ENCODE measurements around the gene IFNA17.
"Not testable (repeated sequence)": the region's sequence is repeated elsewhere in the genome, so short reads cannot be mapped to it uniquely, and the experiment has no call there.

IFNA17 gene

GRCh38 chr9:21252721-21253547, 24.9 kb upstream of the IFNA17 start:
- POLR2A ChIA-PET = interaction anchor here (0.6 to 0.7 kb wide), 3 partner anchors 86 to 315 kb away, joined by 3 to 4 read pairs (median 3); no protein-coding TSS in a partner anchor
- Histone ChIP-seq H3K4me3 (ENCODE audit: control insufficient read depth in 1 of 7, extremely low read depth in 1 of 7, insufficient read depth in 4 of 7, low read depth in 2 of 7, low read length in 6 of 7) (peak overlapping the region in 3 of 7 experiments; percentile 26 to 49 (median 26)), H3K27me3 (replicated peaks in 2 of 5; ENCODE audit: control insufficient read depth in 4 of 5, insufficient read depth in 5 of 5, low read length in 4 of 5) (no peaks in the 10 kb centered on the region)

DNA sequence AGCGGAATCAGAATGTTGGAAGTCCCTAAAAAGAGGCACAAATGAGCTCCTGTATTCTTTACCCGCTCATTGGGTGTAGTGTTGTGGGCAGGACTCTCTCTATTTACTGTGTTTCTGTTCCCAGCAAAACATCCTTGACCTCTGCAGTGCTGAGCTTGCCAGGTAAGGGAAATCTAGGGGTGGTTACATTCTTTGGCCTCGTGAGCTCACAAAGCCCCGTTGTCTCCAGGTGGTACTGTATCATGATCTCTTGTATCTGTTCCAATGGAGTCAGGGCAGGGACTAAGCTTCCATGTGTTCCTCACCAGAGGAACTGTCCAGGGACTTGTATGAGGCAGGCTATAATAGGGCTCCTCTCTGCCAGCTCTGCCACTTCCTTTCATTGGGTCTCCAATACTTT, 23.6 kb upstream of the IFNA17 start:
- H3K4me1 ChIP-seq (ENCODE audit: control extremely low read depth in 1 of 4, control insufficient read depth in 4 of 4, insufficient read depth in 4 of 4, low read length in 3 of 4) = peaks cover 19 to 42% (median 31%) of the 10 kb centered on the region in 4 experiments
- DNase-seq = no peak
- H3K36me3 ChIP-seq (ENCODE audit: control insufficient read depth in 4 of 4, insufficient read depth in 4 of 4, low read length in 3 of 4) = no peaks in the 10 kb centered on the region
- no peaks in the 10 kb centered on the region for H3K27me3 ChIP-seq (replicated peaks in 2 of 5; ENCODE audit: control insufficient read depth in 4 of 5, insufficient read depth in 5 of 5, low read length in 4 of 5)
- ChIA-PET CTCF (interaction anchor here (1.2 to 5.6 kb wide), 16 partner anchors 11 to 536 kb away, joined by 3 to 54 read pairs (median 7); partner anchors contain the start of gene IFNA14), POLR2A (no interaction called here)
- no peaks in the 10 kb centered on the region for H3K9me3 ChIP-seq (ENCODE audit: control extremely low read depth in 1 of 5, control insufficient read depth in 4 of 5, insufficient read depth in 2 of 5, low read depth in 1 of 5, low read length in 4 of 5)
- no peak overlapping the region for H3K27ac ChIP-seq (ENCODE audit: insufficient read depth in 1 of 2, low read depth in 1 of 2, low read length in 2 of 2, poor library complexity in 1 of 2, severe bottlenecking in 2 of 2)
- 98% methylated on average over 4 of the region's 4 CpGs for WGBS (ENCODE audit: insufficient coverage)
- no peak overlapping the region for H3K4me3 ChIP-seq (ENCODE audit: control insufficient read depth in 1 of 7, extremely low read depth in 1 of 7, insufficient read depth in 4 of 7, low read depth in 2 of 7, low read length in 6 of 7)

More at GRCh38 chr9:21252721-21253547, 24.9 kb upstream of the IFNA17 start:
- H3K4me1 ChIP-seq (ENCODE audit: control extremely low read depth in 1 of 4, control insufficient read depth in 4 of 4, insufficient read depth in 4 of 4, low read length in 3 of 4) = peaks cover 19 to 42% (median 31%) of the 10 kb centered on the region in 4 experiments
- CTCF ChIA-PET = interaction anchor here (0.8 to 5.6 kb wide), 29 partner anchors 10 to 319 kb away, joined by 3 to 54 read pairs (median 5); partner anchors contain the start of gene IFNA14
- H3K9me3 ChIP-seq (ENCODE audit: control extremely low read depth in 1 of 5, control insufficient read depth in 4 of 5, insufficient read depth in 2 of 5, low read depth in 1 of 5, low read length in 4 of 5) = no peaks in the 10 kb centered on the region
- H3K27ac ChIP-seq (ENCODE audit: insufficient read depth in 1 of 2, low read depth in 1 of 2, low read length in 2 of 2, poor library complexity in 1 of 2, severe bottlenecking in 2 of 2) = no peak overlapping the region
- WGBS (ENCODE audit: insufficient coverage) = 0% methylated on average over 3 of the region's 3 CpGs
- H3K36me3 ChIP-seq (ENCODE audit: control insufficient read depth in 4 of 4, insufficient read depth in 4 of 4, low read length in 3 of 4) = no peaks in the 10 kb centered on the region
- DNase-seq = peak; percentile 83 to 96 (median 93)

DNA sequence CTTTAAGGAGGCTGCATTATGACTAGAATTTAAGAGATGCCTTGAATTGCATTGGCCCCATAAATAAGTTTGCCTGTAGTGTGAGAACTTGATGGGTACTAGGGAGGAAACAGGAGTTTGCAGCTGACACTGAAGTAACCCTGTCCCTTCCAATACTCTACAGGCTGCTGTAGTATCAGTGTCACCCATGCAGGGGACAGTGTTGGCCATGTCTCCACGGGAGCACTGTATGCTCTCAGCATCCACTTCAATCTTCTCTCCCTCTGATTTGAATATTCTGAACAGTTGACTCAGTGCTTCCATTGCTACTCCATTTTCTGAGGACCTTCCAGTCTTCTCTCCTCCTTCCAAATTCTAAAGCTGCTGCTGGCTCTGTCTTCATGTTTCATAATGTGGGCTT, 23.2 kb upstream of the IFNA17 start:
- Histone ChIP-seq H3K36me3 (ENCODE audit: control insufficient read depth in 4 of 4, insufficient read depth in 4 of 4, low read length in 3 of 4) (no peaks in the 10 kb centered on the region), H3K4me1 (ENCODE audit: control extremely low read depth in 1 of 4, control insufficient read depth in 4 of 4, insufficient read depth in 4 of 4, low read length in 3 of 4) (peaks cover 19 to 40% (median 29%) of the 10 kb centered on the region in 4 experiments), H3K27ac (ENCODE audit: insufficient read depth in 1 of 2, low read depth in 1 of 2, low read length in 2 of 2, poor library complexity in 1 of 2, severe bottlenecking in 2 of 2) (no peak overlapping the region), H3K9me3 (ENCODE audit: control extremely low read depth in 1 of 5, control insufficient read depth in 4 of 5, insufficient read depth in 2 of 5, low read depth in 1 of 5, low read length in 4 of 5) (no peaks in the 10 kb centered on the region), H3K4me3 (ENCODE audit: control insufficient read depth in 1 of 7, extremely low read depth in 1 of 7, insufficient read depth in 4 of 7, low read depth in 2 of 7, low read length in 6 of 7) (no peak overlapping the region), H3K27me3 (replicated peaks in 2 of 5; ENCODE audit: control insufficient read depth in 4 of 5, insufficient read depth in 5 of 5, low read length in 4 of 5) (no peaks in the 10 kb centered on the region)
- ChIA-PET POLR2A (no interaction called here), CTCF (interaction anchor here (1.2 to 5.6 kb wide), 9 partner anchors 11 to 537 kb away, joined by 3 to 54 read pairs (median 9); partner anchors contain the start of gene IFNA14)
- DNase-seq = no peak
- WGBS (ENCODE audit: insufficient coverage) = 100% methylated on average over 1 of the region's 1 CpG

- no peaks in the 10 kb centered on the region for H3K27me3 ChIP-seq (replicated peaks in 2 of 5; ENCODE audit: control insufficient read depth in 4 of 5, insufficient read depth in 5 of 5, low read length in 4 of 5)
- no peaks in the 10 kb centered on the region for H3K36me3 ChIP-seq (ENCODE audit: control insufficient read depth in 4 of 4, insufficient read depth in 4 of 4, low read length in 3 of 4)
- H3K4me1 ChIP-seq (ENCODE audit: control extremely low read depth in 1 of 4, control insufficient read depth in 4 of 4, insufficient read depth in 4 of 4, low read length in 3 of 4) = peaks cover 4 to 14% (median 8%) of the 10 kb centered on the region in 4 experiments
- POLR2A ChIA-PET = no interaction called here
- no peak overlapping the region for H3K4me3 ChIP-seq (ENCODE audit: control insufficient read depth in 1 of 7, extremely low read depth in 1 of 7, insufficient read depth in 4 of 7, low read depth in 2 of 7, low read length in 6 of 7)
- no peak overlapping the region for H3K27ac ChIP-seq (ENCODE audit: insufficient read depth in 1 of 2, low read depth in 1 of 2, low read length in 2 of 2, poor library complexity in 1 of 2, severe bottlenecking in 2 of 2)
- H3K9me3 ChIP-seq (ENCODE audit: control extremely low read depth in 1 of 5, control insufficient read depth in 4 of 5, insufficient read depth in 2 of 5, low read depth in 1 of 5, low read length in 4 of 5) = no peaks in the 10 kb centered on the region
- WGBS (ENCODE audit: insufficient coverage) = 0% methylated on average over 1 of the region's 2 CpGs
- CTCF ChIA-PET = interaction anchor here (1.1 to 1.9 kb wide), 4 partner anchors 9 to 211 kb away, joined by 3 to 4 read pairs (median 4); no protein-coding TSS in a partner anchor
- peak in 2 of 3 donors; percentile 57 to 58 for DNase-seq
Measured at GRCh38 chr9:21244836-21245235, 16.8 kb upstream of the IFNA17 start.

DNA sequence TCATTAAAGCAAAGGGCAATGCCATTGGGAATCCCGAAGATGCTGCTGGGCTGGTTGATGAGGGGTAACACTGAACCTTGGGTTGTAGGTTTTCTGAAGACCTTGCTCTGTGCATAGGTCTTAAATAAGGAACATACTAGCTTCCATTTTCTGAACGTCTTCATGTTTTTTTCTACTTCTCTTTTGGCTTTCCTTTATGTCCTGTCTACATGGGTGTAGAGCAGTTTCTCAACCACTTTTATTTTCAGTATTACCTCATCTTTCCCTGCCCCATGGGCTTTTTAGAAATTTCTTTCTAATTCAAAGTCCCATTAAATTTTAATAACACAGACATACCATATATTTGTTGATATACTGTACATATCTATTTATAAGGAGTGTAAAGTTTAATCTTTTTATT, 11.9 kb upstream of the IFNA17 start, which contains the start of gene IFNA14:
Gene IFNA14, minus strand, starts transcription at position 95 of the 400 bp plus-strand sequence. Its CDS starts 70 bp downstream, at position 25.
- Histone ChIP-seq H3K27me3 (replicated peaks in 2 of 5; ENCODE audit: control insufficient read depth in 4 of 5, insufficient read depth in 5 of 5, low read length in 4 of 5) (no peaks in the 10 kb centered on the region), H3K9me3 (ENCODE audit: control extremely low read depth in 1 of 5, control insufficient read depth in 4 of 5, insufficient read depth in 2 of 5, low read depth in 1 of 5, low read length in 4 of 5) (no peaks in the 10 kb centered on the region), H3K4me1 (ENCODE audit: control extremely low read depth in 1 of 4, control insufficient read depth in 4 of 4, insufficient read depth in 4 of 4, low read length in 3 of 4) (peaks cover 2 to 10% (median 5%) of the 10 kb centered on the region in 4 experiments), H3K27ac (ENCODE audit: insufficient read depth in 1 of 2, low read depth in 1 of 2, low read length in 2 of 2, poor library complexity in 1 of 2, severe bottlenecking in 2 of 2) (no peak within 1 kb of the TSS), H3K4me3 (ENCODE audit: control insufficient read depth in 1 of 7, extremely low read depth in 1 of 7, insufficient read depth in 4 of 7, low read depth in 2 of 7, low read length in 6 of 7) (no peak within 1 kb of the TSS), H3K36me3 (ENCODE audit: control insufficient read depth in 4 of 4, insufficient read depth in 4 of 4, low read length in 3 of 4) (no peaks in the 10 kb centered on the region)
- 0% methylated on average over 1 of the region's 2 CpGs for WGBS (ENCODE audit: insufficient coverage)
- CTCF ChIA-PET = interaction anchor here (1.5 to 2.1 kb wide), 2 partner anchors 12 to 163 kb away, joined by 5 to 9 read pairs; no protein-coding TSS in a partner anchor
- POLR2A ChIA-PET = no interaction called here
- peak in 1 of 3 donors; percentile 2 for DNase-seq

GRCh38 chr9:21236360-21236714, 8.3 kb upstream of the IFNA17 start:
- DNase-seq; H3K27ac ChIP-seq (ENCODE audit: insufficient read depth in 1 of 2, low read depth in 1 of 2, low read length in 2 of 2, poor library complexity in 1 of 2, severe bottlenecking in 2 of 2); H3K36me3 ChIP-seq (ENCODE audit: control insufficient read depth in 4 of 4, insufficient read depth in 4 of 4, low read length in 3 of 4); H3K27me3 ChIP-seq (replicated peaks in 2 of 5; ENCODE audit: control insufficient read depth in 4 of 5, insufficient read depth in 5 of 5, low read length in 4 of 5); H3K4me1 ChIP-seq (ENCODE audit: control extremely low read depth in 1 of 4, control insufficient read depth in 4 of 4, insufficient read depth in 4 of 4, low read length in 3 of 4); H3K4me3 ChIP-seq (ENCODE audit: control insufficient read depth in 1 of 7, extremely low read depth in 1 of 7, insufficient read depth in 4 of 7, low read depth in 2 of 7, low read length in 6 of 7); H3K9me3 ChIP-seq (ENCODE audit: control extremely low read depth in 1 of 5, control insufficient read depth in 4 of 5, insufficient read depth in 2 of 5, low read depth in 1 of 5, low read length in 4 of 5); POLR2A ChIA-PET: not testable (repeated sequence)
- no CpG with 5 or more reads among the region's 1 CpG for WGBS (ENCODE audit: insufficient coverage)
- CTCF ChIA-PET = interaction anchor here (0.7 to 3.7 kb wide), 33 partner anchors 9 to 568 kb away, joined by 3 to 24 read pairs (median 4); partner anchors contain the start of gene KLHL9
